HFFc6 (cell line): ENCODE data around the gene ANKLE1. TPM values are rescaled to one million over a fixed set of nuclear protein-coding genes. Genes with fewer than 3 reads are reported as not detected.
"Not testable (repeated sequence)": the region's sequence is repeated elsewhere in the genome, so short reads cannot be mapped to it uniquely, and the experiment has no call there.

Experiments
- DNase-seq: peaks from one replicate; pipeline ENCODE4 v3.0.0-alpha.2; 2018
- H3K27ac Mint-ChIP-seq: 2 replicates; pipeline ENCODE4 v1.8.0; 2020; ENCODE audit warnings: mild to moderate bottlenecking, mixed read lengths
- H3K27me3 Mint-ChIP-seq: 2 replicates; pipeline ENCODE4 v1.8.0; 2021; ENCODE audit warnings: mild to moderate bottlenecking, moderate library complexity, mixed read lengths; ENCODE audit not compliant: insufficient read depth
- H3K36me3 Mint-ChIP-seq: 2 replicates; pipeline ENCODE4 v1.8.0; 2021; ENCODE audit warnings: low read depth, mixed read lengths
- H3K4me1 Mint-ChIP-seq: 2 replicates; pipeline ENCODE4 v1.8.0; 2020; ENCODE audit warnings: low read depth, mixed read lengths
- H3K4me3 Mint-ChIP-seq: 2 replicates; pipeline ENCODE4 v1.8.0; 2020; ENCODE audit warnings: mild to moderate bottlenecking, moderate library complexity, mixed read lengths
- H3K9me3 Mint-ChIP-seq: 2 replicates; pipeline ENCODE4 v1.8.0; 2020; ENCODE audit warnings: mild to moderate bottlenecking, mixed read lengths
- CTCF ChIP-seq: fragments of 200-600 bp; sonication (generic); IDR thresholded peaks from 2 replicates; pipeline ENCODE4 v1.5.0; 2021; ENCODE audit warnings: antibody characterized with exemption, mild to moderate bottlenecking
- total RNA-seq, 6 experiments: library from RNA; stranded (reverse); fragmentation: NEBNext Ultra II Directional; extraction: Animal tissue kit (Norgen Biotek cat#: 25700); gene quantifications; 2 replicates in 1 of 6; 3 replicates in 5 of 6; pipeline ENCODE4 v1.2.3, GENCODE V29; 2021

The ANKLE1 gene
- total RNA-seq, 6 experiments from 2014 or later, result 0.28 to 0.57 (median 0.43) TPM

DNA sequence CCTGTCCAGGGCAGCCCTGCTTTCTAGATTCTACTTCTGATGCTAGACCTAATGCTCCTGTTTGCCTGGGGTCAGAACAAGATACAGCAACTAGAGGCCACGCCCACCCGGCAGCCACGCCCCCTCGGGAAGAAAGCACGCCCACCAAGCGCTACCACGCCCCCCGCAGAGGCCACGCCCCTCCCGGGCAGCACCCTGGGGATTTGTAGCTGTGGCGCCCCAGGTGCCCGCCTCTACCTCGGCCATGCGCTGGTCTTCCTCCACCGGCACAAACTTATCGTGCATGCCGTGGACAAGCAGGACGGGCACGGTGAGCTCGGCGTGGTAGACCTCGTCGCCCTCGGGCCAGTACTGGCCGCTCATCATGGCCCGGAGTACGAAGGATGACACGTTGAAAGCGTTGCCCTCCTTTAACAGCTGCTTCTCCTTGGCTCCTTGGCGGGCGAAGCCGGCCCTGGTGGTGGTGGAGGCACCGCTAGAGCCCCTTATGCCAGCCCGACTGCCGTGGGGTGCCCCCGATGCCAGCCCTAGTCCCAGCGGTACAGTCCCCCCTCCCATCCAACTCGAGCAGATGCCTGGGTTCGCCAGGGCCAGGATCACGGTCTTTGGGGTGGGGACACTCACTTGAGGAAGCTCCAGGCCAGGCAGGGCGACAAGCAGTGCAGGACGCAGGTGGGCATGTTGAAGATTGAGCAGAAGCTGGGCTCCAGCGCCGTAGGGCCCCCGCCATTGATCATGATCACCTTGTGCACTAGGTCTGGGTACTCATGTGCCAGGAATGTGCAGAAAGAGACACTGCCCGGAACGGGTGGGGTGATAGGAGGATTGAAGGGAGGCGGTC, 12.6 kb downstream of the ANKLE1 start:
- H3K4me1 Mint-ChIP-seq, result peaks cover 15% of the 10 kb centered on the region
- TF ChIP-seq CTCF, result no peak
- H3K36me3 Mint-ChIP-seq, result peaks cover 5% of the 10 kb centered on the region; the same call in 1 of the 2 replicates
- no peak overlapping the region for H3K27ac Mint-ChIP-seq
- no peaks in the 10 kb centered on the region for H3K9me3 Mint-ChIP-seq
- no peak overlapping the region for H3K4me3 Mint-ChIP-seq
- no peaks in the 10 kb centered on the region for H3K27me3 Mint-ChIP-seq
- DNase-seq, result no peak

DNA sequence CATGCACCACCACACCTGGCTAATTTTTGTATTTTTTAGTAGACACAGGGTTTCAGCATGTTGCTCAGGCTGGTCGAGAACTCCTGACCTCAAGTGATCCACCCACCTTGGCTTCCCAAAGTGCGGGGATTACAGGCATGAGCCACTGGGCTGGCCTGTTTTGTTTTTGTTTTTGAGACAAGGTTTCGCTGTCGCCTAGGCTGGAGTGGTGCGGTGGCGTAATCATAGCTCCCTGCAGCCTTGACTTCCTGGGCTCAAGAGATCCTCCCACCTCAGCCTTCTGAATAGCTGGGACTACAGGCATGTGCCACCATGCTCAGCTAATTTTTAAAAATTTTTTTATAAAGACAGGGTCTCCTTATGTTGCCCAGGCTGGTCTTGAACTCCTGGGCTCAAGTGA, 13.8 kb downstream of the ANKLE1 start:
- peaks cover 15% of the 10 kb centered on the region for H3K4me1 Mint-ChIP-seq
- not testable (repeated sequence) for H3K9me3 Mint-ChIP-seq, H3K4me3 Mint-ChIP-seq, DNase-seq, H3K27ac Mint-ChIP-seq, H3K27me3 Mint-ChIP-seq, H3K36me3 Mint-ChIP-seq

- peak; percentile 59 for DNase-seq
- Mint-ChIP-seq H3K27ac (peak overlapping the region; percentile 16; the same call in 1 of the 2 replicates), H3K36me3 (peaks cover 5% of the 10 kb centered on the region; the same call in 1 of the 2 replicates), H3K4me3 (no peak overlapping the region), H3K9me3 (no peaks in the 10 kb centered on the region), H3K4me1 (peaks cover 15% of the 10 kb centered on the region), H3K27me3 (no peaks in the 10 kb centered on the region)
- TF ChIP-seq CTCF, result peak; percentile 45
These were observed 14.6 kb downstream of the ANKLE1 start for GRCh38 chr19:17296273-17296672.

DNA sequence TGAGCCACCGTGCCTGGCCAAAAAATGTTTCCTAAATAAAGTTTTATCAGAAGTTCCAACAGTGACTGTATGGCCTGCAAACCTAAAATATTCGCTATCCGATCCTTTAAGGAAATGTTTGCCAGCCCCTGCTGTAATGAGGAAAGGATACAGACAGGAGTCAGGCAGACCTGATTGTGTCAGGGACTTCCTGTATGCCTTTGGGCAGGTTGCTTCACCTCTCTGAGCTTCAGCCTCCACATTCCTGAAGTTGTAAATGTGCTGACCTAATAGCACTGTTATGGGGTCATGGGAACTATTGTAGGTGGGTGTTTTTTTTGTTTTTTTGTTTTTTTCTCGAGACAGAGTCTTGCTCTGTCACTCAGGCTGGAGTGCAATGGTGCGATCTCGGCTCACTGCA, 15.3 kb downstream of the ANKLE1 start:
- Mint-ChIP-seq H3K9me3 (no peaks in the 10 kb centered on the region), H3K4me3 (no peak overlapping the region)

GRCh38 chr19:17300992-17301619, 19.4 kb downstream of the ANKLE1 start:
- Mint-ChIP-seq H3K9me3 (no peaks in the 10 kb centered on the region), H3K4me1 (peaks cover 35% of the 10 kb centered on the region), H3K36me3 (peaks cover 13% of the 10 kb centered on the region; the same call in 1 of the 2 replicates), H3K4me3 (no peak overlapping the region), H3K27ac (no peak overlapping the region), H3K27me3 (no peaks in the 10 kb centered on the region; the same call in 1 of the 2 replicates)
- no peak for DNase-seq
- TF ChIP-seq CTCF, result no peak

More for the DNA sequence above, 15.3 kb downstream of the ANKLE1 start:
- peaks cover 11% of the 10 kb centered on the region; the same call in 1 of the 2 replicates for H3K36me3 Mint-ChIP-seq
- TF ChIP-seq CTCF, result no peak
- no peaks in the 10 kb centered on the region; the same call in 1 of the 2 replicates for H3K27me3 Mint-ChIP-seq
- no peak for DNase-seq
- H3K27ac Mint-ChIP-seq, result no peak overlapping the region
- peaks cover 16% of the 10 kb centered on the region for H3K4me1 Mint-ChIP-seq
